Suprapubic skin (tissue), 4 donors: Measurements from ENCODE around the gene RNF41.

Source experiments
- EP300 ChIP-seq: sonication (generic); formaldehyde crosslinking; IDR thresholded peaks from one replicate; pipeline ENCODE4 v1.6.1; 2017; ENCODE audit warnings: antibody characterized with exemption
- POLR2A ChIP-seq, 2 donors: fragments of 450-650 bp; IDR thresholded peaks; one replicate each; pipeline ENCODE4 v1.6.1; 2017; ENCODE audit warnings: antibody characterized with exemption in 2 of 2, mild to moderate bottlenecking in 2 of 2, moderate library complexity in 2 of 2
- POLR2AphosphoS5 ChIP-seq, 3 donors: sonication (generic); formaldehyde crosslinking; IDR thresholded peaks; one replicate each; pipeline ENCODE4 v1.6.1; 2017; ENCODE audit warnings: antibody characterized with exemption in 3 of 3
- TF ChIP-seq, protein P1 (sequence below), 2 donors: fragments of 200-600 bp in 1 of 2; fragments of 450-650 bp in 1 of 2; sonication (generic) in 1 of 2; IDR thresholded peaks; one replicate each; pipeline ENCODE4 v1.5.1; 2016 to 2019; ENCODE audit warnings: antibody characterized with exemption in 2 of 2, mild to moderate bottlenecking in 1 of 2, moderate library complexity in 1 of 2

DNA sequence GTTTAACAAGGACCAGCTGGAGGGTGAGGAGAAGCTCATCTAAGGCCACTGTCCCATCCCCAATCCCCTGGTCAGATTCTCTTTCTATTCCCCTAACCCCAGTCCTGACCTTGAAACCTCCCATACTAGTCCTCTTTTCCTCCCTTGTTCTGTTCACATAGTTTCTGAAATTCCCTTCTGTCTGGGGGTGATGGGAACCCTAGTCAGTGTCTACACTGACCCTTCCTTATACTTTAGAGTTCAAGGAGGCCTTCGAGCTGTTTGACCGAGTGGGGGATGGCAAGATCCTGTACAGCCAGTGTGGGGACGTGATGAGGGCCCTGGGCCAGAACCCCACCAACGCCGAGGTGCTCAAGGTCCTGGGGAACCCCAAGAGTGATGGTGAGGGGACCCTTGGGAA lies 66.9 kb downstream of the RNF41 start:
- TF ChIP-seq, protein P1, sequence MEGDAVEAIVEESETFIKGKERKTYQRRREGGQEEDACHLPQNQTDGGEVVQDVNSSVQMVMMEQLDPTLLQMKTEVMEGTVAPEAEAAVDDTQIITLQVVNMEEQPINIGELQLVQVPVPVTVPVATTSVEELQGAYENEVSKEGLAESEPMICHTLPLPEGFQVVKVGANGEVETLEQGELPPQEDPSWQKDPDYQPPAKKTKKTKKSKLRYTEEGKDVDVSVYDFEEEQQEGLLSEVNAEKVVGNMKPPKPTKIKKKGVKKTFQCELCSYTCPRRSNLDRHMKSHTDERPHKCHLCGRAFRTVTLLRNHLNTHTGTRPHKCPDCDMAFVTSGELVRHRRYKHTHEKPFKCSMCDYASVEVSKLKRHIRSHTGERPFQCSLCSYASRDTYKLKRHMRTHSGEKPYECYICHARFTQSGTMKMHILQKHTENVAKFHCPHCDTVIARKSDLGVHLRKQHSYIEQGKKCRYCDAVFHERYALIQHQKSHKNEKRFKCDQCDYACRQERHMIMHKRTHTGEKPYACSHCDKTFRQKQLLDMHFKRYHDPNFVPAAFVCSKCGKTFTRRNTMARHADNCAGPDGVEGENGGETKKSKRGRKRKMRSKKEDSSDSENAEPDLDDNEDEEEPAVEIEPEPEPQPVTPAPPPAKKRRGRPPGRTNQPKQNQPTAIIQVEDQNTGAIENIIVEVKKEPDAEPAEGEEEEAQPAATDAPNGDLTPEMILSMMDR (IDR thresholded peaks at IDR 0.05), result no peak
- no peak for TF ChIP-seq POLR2AphosphoS5 (IDR thresholded peaks at IDR 0.05)
- no peak for TF ChIP-seq POLR2A (IDR thresholded peaks at IDR 0.05)
- TF ChIP-seq EP300, result no peak
